GM23248 (cell line): Measurements from ENCODE around the gene WDTC1.

ENCODE experiments used
- EZH2 ChIP-seq: fragments of 200-600 bp; sonication (generic); IDR thresholded peaks from 2 replicates; pipeline ENCODE4 v1.6.1; 2018; ENCODE audit warnings: antibody characterized with exemption, mild to moderate bottlenecking; ENCODE audit not compliant: insufficient read depth, poor library complexity, severe bottlenecking
- EZH2phosphoT487 ChIP-seq: fragments of 200-600 bp; sonication (generic); IDR thresholded peaks from 2 replicates; pipeline ENCODE4 v1.6.1; 2018; ENCODE audit warnings: antibody characterized with exemption, moderate library complexity, mild to moderate bottlenecking, low read depth; ENCODE audit not compliant: insufficient read depth

GRCh38 chr1:27203946-27204345 is 30.5 kb upstream of the WDTC1 start:
- TF ChIP-seq EZH2phosphoT487 = no peak
- TF ChIP-seq EZH2 = no peak
